Activated naive CD8-positive, alpha-beta T cell treated with anti-CD3 and anti-CD28 coated beads, Interleukin-2, amount 10 ng/mL, durations not matched to agents 7 days and 5 days (primary cell): Measurements from ENCODE around the gene HIVEP3. TPM values are rescaled to one million over a fixed set of nuclear protein-coding genes. Genes with fewer than 3 reads are reported as not detected.

Experiments
- ATAC-seq: fragments of 150-1000 bp; cut with Tn5 transposase; one replicate; pipeline ENCODE4 v1.10.0; 2021; ENCODE audit warnings: low read depth, moderate library complexity
- POLR2A ChIA-PET: fragments of 350-600 bp; sonication (Branson Sonifier 250); formaldehyde crosslinking; loops from one replicate; lab custom pipeline; 2021; ENCODE audit warnings: antibody characterized with exemption; lab: Charles Lee
- DNase-seq: peaks from one replicate; pipeline ENCODE4 v3.0.0; 2021
- H3K27ac Mint-ChIP-seq: one replicate; pipeline ENCODE4 v1.8.0; 2022; ENCODE audit warnings: mild to moderate bottlenecking, mixed read lengths
- H3K27me3 Mint-ChIP-seq: one replicate; pipeline ENCODE4 v1.8.0; 2022; ENCODE audit warnings: mild to moderate bottlenecking, moderate library complexity, mixed read lengths
- H3K36me3 Mint-ChIP-seq: one replicate; pipeline ENCODE4 v1.8.0; 2021; ENCODE audit warnings: mild to moderate bottlenecking, mixed read lengths
- H3K4me1 Mint-ChIP-seq: one replicate; pipeline ENCODE4 v1.8.0; 2021; ENCODE audit warnings: mixed read lengths
- H3K4me3 Mint-ChIP-seq: one replicate; pipeline ENCODE4 v1.8.0; 2022; ENCODE audit warnings: mild to moderate bottlenecking, moderate library complexity, mixed read lengths
- H3K9me3 Mint-ChIP-seq: one replicate; pipeline ENCODE4 v1.8.0; 2021; ENCODE audit warnings: mixed read lengths
- total RNA-seq, 2 experiments: library from RNA; stranded (reverse); gene quantifications; one replicate each; pipeline ENCODE4 v1.2.3, GENCODE V29; 2021

The HIVEP3 gene
- total RNA-seq, 2 experiments from 2014 or later, result 10.1 to 10.7 TPM

DNA sequence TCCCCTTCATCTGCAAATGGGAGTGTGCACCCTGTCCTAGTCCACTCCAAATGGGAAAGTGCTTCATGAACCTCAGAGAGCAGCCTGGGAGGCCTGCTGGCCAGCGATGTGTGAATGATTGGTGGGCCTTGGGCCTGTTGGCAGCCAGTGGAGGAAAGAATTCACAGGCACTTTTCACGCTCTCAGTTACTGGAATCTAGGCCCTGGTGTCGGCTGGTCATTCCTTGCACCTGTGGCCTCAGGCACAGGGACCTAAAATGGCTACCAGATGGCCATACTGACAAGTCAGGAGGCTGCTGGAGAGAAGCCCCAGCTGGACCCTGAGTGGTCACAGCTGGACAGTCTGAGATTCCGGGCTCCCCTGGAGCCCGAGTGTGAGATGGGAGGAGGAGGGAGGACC lies 415.8 kb downstream of the HIVEP3 start:
- DNase-seq (no peak), ATAC-seq (no peak)
- Mint-ChIP-seq H3K4me3 (no peak overlapping the region), H3K27ac (no peak overlapping the region), H3K4me1 (peaks cover 4% of the 10 kb centered on the region), H3K9me3 (no peaks in the 10 kb centered on the region), H3K27me3 (no peaks in the 10 kb centered on the region), H3K36me3 (no peaks in the 10 kb centered on the region)
- POLR2A ChIA-PET, result no interaction called here

DNA sequence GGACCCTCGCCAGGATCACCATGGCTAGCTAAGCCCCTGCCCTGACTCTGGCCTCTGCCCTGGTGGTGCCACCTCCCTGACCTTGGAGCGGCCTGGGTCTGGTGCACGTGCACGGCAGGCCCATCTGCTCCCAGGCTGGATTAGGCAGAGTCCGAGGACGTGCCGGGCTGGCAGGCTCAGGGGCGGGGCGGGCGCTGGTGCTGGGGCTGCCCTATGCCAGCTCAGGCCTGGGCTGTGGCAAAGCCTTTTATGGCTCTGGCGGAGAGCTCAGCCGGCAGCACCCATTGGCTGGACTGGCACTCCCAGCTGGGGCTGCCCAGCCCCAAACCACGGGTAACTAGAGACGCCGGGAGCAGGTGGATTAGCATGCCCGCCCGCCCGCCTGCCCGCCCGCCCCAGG lies 417.1 kb downstream of the HIVEP3 start:
- no peaks in the 10 kb centered on the region for H3K27me3 Mint-ChIP-seq
- H3K9me3 Mint-ChIP-seq, result no peaks in the 10 kb centered on the region
- H3K36me3 Mint-ChIP-seq, result no peaks in the 10 kb centered on the region
- DNase-seq (no peak), ATAC-seq (no peak)
- peaks cover 6% of the 10 kb centered on the region for H3K4me1 Mint-ChIP-seq
- POLR2A ChIA-PET, result no interaction called here
- H3K4me3 Mint-ChIP-seq, result no peak overlapping the region
- no peak overlapping the region for H3K27ac Mint-ChIP-seq

DNA sequence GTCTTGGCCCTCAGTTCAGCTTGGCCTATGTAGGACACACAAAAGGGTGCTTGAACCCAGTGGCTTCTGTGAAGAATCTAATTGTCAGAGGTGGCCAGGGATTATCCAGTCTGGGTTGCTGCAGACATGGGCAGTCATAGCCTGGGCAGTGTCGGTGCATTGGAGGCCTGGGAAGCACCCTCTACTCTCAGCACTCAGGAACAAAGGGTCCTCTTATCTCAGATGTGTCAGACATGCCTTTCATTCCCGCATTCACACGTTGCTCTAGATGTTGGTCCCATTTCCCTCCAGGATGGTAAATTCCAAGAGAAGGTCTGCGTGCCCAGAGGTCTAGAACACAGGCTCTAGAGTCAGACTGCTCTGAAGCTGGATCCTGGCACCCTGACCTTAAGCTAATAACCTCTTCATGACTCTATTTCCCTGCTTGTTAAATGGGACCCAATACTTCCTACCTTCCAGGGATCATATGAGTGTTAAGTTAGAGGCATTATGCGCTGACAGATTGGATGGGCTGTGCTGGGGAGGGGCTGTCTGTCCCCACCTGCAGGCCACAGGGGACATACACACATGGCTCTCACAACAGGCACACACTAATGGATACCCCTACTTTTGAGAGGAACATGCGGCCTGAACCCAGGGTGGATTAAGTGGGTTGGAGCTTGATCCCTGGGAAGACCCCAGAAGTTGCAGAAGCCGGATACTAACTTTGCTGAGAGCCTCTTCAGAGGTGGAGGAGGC lies 417.8 kb downstream of the HIVEP3 start:
- POLR2A ChIA-PET, result no interaction called here
- DNase-seq (no peak), ATAC-seq (no peak)
- Mint-ChIP-seq H3K27ac (no peak overlapping the region), H3K36me3 (no peaks in the 10 kb centered on the region), H3K9me3 (no peaks in the 10 kb centered on the region), H3K4me1 (peaks cover 6% of the 10 kb centered on the region), H3K27me3 (no peaks in the 10 kb centered on the region), H3K4me3 (no peak overlapping the region)

DNA sequence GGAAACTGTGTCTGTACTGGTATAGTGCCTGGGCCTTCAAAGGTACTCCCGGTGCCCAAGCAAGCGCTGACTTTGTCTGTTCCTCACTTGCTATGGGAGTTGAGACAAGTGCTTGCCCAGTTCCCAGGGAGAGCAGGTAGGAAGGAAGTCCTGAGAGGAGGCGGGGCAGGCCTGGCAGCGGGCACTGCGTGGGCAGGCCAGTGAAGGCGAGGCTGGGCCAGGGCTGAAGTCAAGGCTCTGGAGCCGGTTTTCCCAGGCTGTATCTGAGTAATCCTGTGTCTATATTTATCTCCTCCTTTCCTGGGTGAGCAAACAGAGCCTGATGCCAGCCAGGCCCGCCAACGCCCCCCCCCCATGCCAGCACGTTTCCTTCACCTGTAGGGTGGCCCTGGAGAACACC lies 418.3 kb downstream of the HIVEP3 start:
- Mint-ChIP-seq H3K27ac (no peak overlapping the region), H3K4me3 (no peak overlapping the region), H3K27me3 (no peaks in the 10 kb centered on the region), H3K4me1 (peaks cover 6% of the 10 kb centered on the region), H3K9me3 (no peaks in the 10 kb centered on the region), H3K36me3 (no peaks in the 10 kb centered on the region)
- ATAC-seq (no peak), DNase-seq (no peak)
- POLR2A ChIA-PET, result no interaction called here

DNA sequence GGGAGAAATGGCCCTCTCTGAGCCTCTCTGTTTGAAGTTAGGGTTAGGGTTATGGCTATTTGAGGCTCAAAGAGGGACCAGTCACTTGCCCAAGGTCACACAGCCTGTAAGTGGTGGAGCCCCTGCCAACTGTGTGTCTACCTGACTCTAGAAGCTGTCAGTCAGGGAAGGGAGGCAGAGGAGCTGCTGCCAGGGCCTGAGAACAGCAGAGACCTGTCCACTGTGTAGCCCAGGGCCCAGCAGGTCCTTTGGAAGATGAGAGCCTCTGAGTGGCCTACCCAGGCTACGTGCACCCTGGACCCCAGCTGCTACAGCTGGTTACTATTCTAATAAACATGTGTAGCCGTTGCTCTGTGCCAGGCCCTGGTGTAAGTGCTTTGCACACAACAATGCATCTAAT lies 419.1 kb downstream of the HIVEP3 start:
- Mint-ChIP-seq H3K4me1 (peaks cover 6% of the 10 kb centered on the region), H3K27me3 (peaks cover 3% of the 10 kb centered on the region), H3K27ac (no peak overlapping the region), H3K9me3 (no peaks in the 10 kb centered on the region), H3K36me3 (no peaks in the 10 kb centered on the region), H3K4me3 (no peak overlapping the region)
- DNase-seq, result no peak
- POLR2A ChIA-PET, result no interaction called here
- no peak for ATAC-seq

DNA sequence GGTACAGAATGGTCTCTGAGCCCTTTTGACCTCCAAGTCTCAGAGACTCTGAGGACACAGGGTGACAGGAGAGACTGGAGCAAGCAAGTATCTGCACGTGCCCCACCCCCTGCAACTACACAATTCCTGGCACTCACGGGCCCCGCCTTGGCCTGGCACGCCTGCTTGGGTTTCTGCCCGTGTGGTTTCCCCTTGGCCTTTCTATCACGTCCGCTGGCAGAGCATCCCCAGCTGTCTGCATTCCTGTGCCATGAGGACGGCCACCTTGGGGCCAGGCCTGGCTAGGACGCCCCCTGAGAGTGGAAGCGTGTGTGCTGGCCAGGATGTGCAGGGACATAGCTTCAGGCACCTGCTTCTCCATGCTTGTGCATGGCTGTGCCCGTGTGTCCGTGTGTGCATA lies 419.9 kb downstream of the HIVEP3 start:
- POLR2A ChIA-PET, result no interaction called here
- Mint-ChIP-seq H3K36me3 (no peaks in the 10 kb centered on the region), H3K4me3 (no peak overlapping the region)

DNA sequence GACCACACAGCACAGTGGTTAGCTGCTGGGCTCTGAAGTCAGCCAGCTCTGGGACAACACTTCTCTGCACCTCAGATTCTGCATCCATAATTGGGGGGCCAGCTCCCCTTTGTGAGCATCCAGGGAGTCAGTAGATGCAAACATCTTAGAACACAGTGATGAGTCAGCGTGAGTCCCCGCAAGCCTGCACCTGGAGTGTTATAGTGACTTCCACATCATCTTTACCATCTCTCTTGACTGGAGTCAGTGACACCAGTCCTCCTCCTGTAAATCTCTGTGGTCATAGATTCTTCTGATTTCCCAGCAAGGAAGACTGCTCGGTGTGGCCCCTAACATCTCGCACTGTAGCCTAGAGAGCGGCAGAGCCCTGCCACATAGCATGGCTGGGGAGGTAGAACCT lies 420.3 kb downstream of the HIVEP3 start:
- no peak overlapping the region for H3K4me3 Mint-ChIP-seq
- no peak overlapping the region for H3K27ac Mint-ChIP-seq
- peaks cover 4% of the 10 kb centered on the region for H3K4me1 Mint-ChIP-seq
- POLR2A ChIA-PET, result no interaction called here
- H3K9me3 Mint-ChIP-seq, result no peaks in the 10 kb centered on the region
- no peak for DNase-seq
- H3K27me3 Mint-ChIP-seq, result peaks cover 3% of the 10 kb centered on the region
- ATAC-seq, result no peak
- H3K36me3 Mint-ChIP-seq, result no peaks in the 10 kb centered on the region

More for the DNA sequence above, 419.9 kb downstream of the HIVEP3 start:
- no peak for DNase-seq
- Mint-ChIP-seq H3K27ac (no peak overlapping the region), H3K9me3 (no peaks in the 10 kb centered on the region), H3K27me3 (peaks cover 3% of the 10 kb centered on the region), H3K4me1 (peaks cover 4% of the 10 kb centered on the region)
- no peak for ATAC-seq

DNA sequence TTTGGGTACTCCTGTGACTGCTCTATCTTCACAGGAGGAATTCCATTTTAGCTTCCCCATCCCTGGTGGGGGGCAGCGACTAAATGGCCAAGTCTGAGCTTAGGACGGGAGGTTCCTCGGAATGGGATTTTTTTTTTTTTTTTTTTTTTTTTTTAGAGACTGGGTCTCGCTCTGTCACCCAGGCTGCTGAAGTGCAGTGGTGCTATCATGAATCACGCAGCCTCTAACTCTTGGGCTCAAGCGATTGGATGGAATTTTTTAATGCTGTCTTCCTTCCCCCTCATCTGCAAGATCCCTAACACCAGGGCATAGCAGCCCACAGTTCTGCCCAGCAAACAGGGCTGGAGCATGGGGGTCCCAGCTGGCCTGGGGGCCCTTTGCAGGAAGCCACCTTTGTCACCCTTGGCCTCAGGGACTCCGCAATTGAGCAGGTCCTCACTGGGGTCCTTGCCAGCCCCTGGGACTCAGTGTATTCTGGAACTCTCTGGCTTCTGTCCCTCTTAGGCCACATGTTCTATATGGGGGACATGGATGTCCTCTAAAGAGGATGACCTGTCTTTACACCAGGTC lies 421.2 kb downstream of the HIVEP3 start:
- Mint-ChIP-seq H3K4me3 (no peak overlapping the region), H3K27ac (no peak overlapping the region), H3K9me3 (no peaks in the 10 kb centered on the region), H3K36me3 (no peaks in the 10 kb centered on the region), H3K27me3 (peaks cover 3% of the 10 kb centered on the region), H3K4me1 (peaks cover 4% of the 10 kb centered on the region)
- DNase-seq, result no peak
- ATAC-seq, result no peak
- POLR2A ChIA-PET, result no interaction called here

DNA sequence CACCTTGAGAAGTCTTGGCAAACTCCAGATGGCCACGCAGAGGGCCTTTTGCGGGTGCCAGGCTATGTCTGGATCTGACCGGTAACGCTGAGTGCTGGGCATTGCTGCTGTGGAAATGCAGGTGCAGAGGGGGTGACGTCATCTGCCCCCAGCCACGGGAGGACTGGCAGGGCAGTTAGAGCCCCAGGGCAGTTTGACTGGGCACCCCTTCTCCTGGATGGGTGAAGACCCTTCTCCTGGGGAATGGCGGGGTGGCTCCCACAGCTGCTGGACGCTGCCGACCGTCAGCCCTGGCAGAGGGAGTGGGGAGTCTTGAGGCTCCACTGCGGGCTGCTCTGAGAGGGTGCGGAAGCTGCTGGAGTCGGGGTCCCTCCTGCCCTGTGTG lies 421.7 kb downstream of the HIVEP3 start:
- peaks cover 4% of the 10 kb centered on the region for H3K4me1 Mint-ChIP-seq
- peaks cover 3% of the 10 kb centered on the region for H3K27me3 Mint-ChIP-seq
- H3K27ac Mint-ChIP-seq, result no peak overlapping the region
- DNase-seq (no peak), ATAC-seq (no peak)
- POLR2A ChIA-PET, result no interaction called here
- H3K9me3 Mint-ChIP-seq, result no peaks in the 10 kb centered on the region
- peak overlapping the region; percentile 55 for H3K4me3 Mint-ChIP-seq
- no peaks in the 10 kb centered on the region for H3K36me3 Mint-ChIP-seq

DNA sequence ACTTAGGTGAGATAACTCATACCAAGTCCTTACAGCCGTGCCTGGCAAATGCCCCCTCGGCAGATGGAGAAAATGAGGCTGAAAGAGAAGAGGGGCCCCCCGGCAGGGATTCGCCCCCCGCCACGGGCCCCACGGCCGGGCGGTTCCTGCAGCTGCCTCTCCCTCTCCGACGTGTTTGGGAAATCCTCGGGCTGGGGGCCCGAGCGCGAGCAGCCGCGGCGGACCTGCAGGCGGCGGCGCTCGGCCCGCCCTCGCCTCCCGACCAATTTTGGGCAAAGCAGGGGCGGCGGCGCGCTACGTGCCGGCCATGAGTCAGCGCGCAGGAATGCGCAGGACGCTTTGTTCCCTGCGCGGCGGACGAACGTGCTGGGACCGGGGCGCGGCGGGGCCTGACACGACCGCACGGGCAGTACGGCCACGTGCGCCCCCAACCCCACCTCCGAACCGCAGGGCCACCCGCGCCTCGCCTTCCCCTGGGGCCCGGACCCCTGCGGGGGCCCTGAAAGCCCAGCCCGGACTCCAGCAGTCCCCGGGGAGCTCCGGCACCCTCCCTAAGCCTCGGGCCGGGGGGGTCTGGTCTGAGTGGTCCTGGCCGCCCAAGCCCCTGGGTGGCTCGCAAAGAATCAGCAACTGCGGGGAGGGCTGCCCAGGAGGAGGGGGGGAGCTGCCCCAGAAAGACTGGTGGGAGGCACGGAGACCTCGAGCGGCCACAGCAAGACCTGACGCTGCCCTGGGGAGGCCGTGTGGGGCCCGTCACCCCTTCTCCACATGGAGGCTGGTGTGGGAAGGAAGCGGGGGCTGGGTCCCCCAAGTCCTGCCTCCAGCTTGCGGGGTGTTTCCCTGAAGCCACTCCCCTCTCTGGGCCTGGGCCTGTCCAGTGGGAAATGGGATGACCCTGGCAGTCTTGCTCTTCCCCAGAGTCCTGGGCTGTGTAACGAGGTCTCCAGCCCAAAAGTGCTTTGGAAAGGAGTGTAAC lies 422.4 kb downstream of the HIVEP3 start:
- H3K27me3 Mint-ChIP-seq, result peaks cover 3% of the 10 kb centered on the region

DNA sequence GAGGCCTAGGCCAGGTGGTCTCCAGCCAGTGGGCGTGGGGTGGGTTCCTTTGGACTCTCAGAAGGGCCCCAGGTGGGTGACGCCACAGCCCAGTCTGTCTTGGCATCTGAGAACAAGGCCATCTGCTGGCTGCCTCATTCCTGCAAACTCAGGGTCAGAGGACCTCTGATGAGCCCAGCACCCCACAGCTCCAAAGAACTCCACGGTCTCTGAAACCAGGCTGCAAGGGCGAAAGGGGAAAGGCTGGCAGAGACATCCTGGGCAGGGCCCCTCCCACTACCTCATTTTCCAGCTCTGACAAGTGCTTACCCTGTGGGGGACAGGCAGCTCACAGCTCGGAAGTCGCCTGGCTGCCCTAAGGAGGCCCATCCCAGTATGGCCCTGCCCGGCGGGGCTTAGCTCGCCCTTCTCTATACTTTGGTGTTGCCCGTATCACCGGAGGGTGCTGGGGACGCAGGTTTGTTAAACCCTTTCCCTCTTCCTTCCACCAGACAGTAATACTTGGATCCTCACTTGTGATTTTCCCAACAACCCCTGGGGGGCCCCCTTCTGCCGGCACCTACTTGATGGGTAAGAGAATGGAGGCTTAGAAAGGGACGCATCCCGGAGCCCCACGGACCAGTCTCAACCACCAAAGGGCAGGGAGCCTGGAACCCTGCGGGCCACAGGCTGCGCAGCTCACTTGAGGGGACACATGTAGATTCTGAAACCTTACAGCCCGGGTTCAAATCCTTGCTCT lies 423.3 kb downstream of the HIVEP3 start:
- POLR2A ChIA-PET, result no interaction called here
- no peaks in the 10 kb centered on the region for H3K9me3 Mint-ChIP-seq
- DNase-seq, result peak; percentile 46
- ATAC-seq, result peak; percentile 25
- peaks cover 3% of the 10 kb centered on the region for H3K27me3 Mint-ChIP-seq
- H3K4me3 Mint-ChIP-seq, result peak overlapping the region; percentile 69
- H3K27ac Mint-ChIP-seq, result no peak overlapping the region
- H3K36me3 Mint-ChIP-seq, result no peaks in the 10 kb centered on the region
- peaks cover 4% of the 10 kb centered on the region for H3K4me1 Mint-ChIP-seq

More for the DNA sequence above, 422.4 kb downstream of the HIVEP3 start:
- Mint-ChIP-seq H3K27ac (no peak overlapping the region), H3K36me3 (no peaks in the 10 kb centered on the region), H3K4me1 (peaks cover 4% of the 10 kb centered on the region), H3K9me3 (no peaks in the 10 kb centered on the region), H3K4me3 (peak overlapping the region; percentile 69)
- peak; percentile 65 for DNase-seq
- peak; percentile 68 for ATAC-seq
- POLR2A ChIA-PET, result no interaction called here

DNA sequence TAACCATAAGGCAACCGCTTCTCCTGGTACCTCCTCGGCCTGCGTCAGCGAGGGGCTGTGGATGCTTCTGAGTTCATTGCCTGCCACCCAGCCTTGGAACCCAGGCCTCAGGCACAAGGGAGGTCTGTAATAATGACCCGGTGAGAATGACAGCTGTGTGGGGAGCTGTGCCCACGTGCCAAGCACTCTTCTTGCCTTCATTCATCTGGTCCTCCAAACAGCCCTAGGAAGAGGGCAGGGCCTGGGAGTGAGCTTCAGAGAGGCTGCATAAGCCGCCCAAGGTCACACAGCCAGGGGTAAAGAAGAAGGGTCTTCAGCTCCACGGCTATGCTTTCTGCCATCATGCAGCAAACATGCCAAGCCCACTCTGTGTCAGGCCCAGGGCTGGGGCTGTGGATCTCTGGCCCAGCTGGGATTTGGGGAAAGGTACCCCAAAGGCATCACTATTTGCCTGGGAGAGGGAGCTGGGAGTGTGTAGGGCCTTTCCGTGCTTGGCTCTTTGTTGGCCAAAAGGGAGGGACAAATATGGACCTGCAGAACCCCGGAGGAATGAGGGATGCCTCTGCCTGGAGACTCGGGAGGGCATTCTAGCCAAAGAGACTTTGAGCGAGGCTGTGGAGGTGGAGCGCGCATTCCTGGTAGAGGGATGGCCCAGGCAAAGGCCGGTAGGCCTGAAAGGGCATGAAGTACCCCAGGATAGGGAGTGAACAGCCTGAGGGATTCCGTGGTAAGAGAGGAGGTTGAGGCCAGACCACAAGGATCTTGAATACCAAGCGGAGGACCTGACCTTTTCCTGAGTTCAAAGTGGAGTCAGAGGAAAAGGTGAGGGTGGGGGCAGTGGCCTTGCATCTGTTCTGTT lies 424.1 kb downstream of the HIVEP3 start:
- H3K4me3 Mint-ChIP-seq, result no peak overlapping the region
- ATAC-seq (no peak), DNase-seq (no peak)
- H3K36me3 Mint-ChIP-seq, result no peaks in the 10 kb centered on the region
- peaks cover 5% of the 10 kb centered on the region for H3K27me3 Mint-ChIP-seq
- POLR2A ChIA-PET, result no interaction called here
- H3K27ac Mint-ChIP-seq, result no peak overlapping the region
- H3K4me1 Mint-ChIP-seq, result peaks cover 4% of the 10 kb centered on the region
- no peaks in the 10 kb centered on the region for H3K9me3 Mint-ChIP-seq
